ENCODE data around the gene PRKN.

Gene PRKN

GRCh38 chr6:161377116-161377515, 1350.5 kb downstream of the PRKN start:
- no peak for DNase-seq
- Histone ChIP-seq H3K4me3 (no peak overlapping the region), H3K36me3 (no peaks in the 10 kb centered on the region), H3K4me1 (peaks cover 0 to 16% (median 7%) of the 10 kb centered on the region in 4 donors), H3K27ac (no peak overlapping the region), H3K27me3 (no peaks in the 10 kb centered on the region), H3K9me3 (no peaks in the 10 kb centered on the region)
- TF ChIP-seq CTCF (IDR thresholded peaks at IDR 0.05) = no peak
- intact Hi-C loops (cut with DNase I; ENCODE audit: low total_unique reads) = loop anchor here (5.0 kb wide), 1 partner anchor 240 kb away; no protein-coding TSS in a partner anchor

- no peaks in the 10 kb centered on the region for H3K9me3 ChIP-seq
- H3K27ac ChIP-seq = no peak overlapping the region
- intact Hi-C loops (cut with DNase I; ENCODE audit: low total_unique reads) = loop anchor here (5.0 kb wide), 1 partner anchor 239 kb away; no protein-coding TSS in a partner anchor
- H3K4me3 ChIP-seq = no peak overlapping the region
- no peak for TF ChIP-seq CTCF (IDR thresholded peaks at IDR 0.05)
- peaks cover 0 to 16% (median 7%) of the 10 kb centered on the region in 4 donors for H3K4me1 ChIP-seq
- H3K27me3 ChIP-seq = no peaks in the 10 kb centered on the region
- H3K36me3 ChIP-seq = no peaks in the 10 kb centered on the region
- DNase-seq = no peak
These were observed 1351.2 kb downstream of the PRKN start for GRCh38 chr6:161376367-161376766.

GRCh38 chr6:161374971-161375873, 1352.3 kb downstream of the PRKN start:
- Histone ChIP-seq H3K4me1 (peaks cover 0 to 16% (median 7%) of the 10 kb centered on the region in 4 donors), H3K4me3 (peak overlapping the region; percentile 16 to 38), H3K36me3 (no peaks in the 10 kb centered on the region), H3K27ac (peak overlapping the region in 1 of 2 donors; percentile 21), H3K27me3 (no peaks in the 10 kb centered on the region), H3K9me3 (no peaks in the 10 kb centered on the region)
- peak; percentile 72 to 84 for DNase-seq
- peak; percentile 12 to 20 for TF ChIP-seq CTCF (IDR thresholded peaks at IDR 0.05)
- intact Hi-C loops (cut with DNase I; ENCODE audit: low total_unique reads) = loop anchor here (5.0 kb wide), 3 partner anchors 218 to 443 kb away; no protein-coding TSS in a partner anchor

- H3K4me3 ChIP-seq = no peak overlapping the region
- H3K36me3 ChIP-seq = no peaks in the 10 kb centered on the region
- no peak overlapping the region for H3K27ac ChIP-seq
- peak; percentile 74 to 78 for DNase-seq
- H3K4me1 ChIP-seq = peaks cover 0 to 16% (median 7%) of the 10 kb centered on the region in 4 donors
- peak; percentile 89 to 96 for TF ChIP-seq CTCF (IDR thresholded peaks at IDR 0.05)
- no peaks in the 10 kb centered on the region for H3K9me3 ChIP-seq
- no peaks in the 10 kb centered on the region for H3K27me3 ChIP-seq
- intact Hi-C loops (cut with DNase I; ENCODE audit: low total_unique reads) = loop anchor here (5.0 kb wide), 2 partner anchors 217 to 442 kb away; no protein-coding TSS in a partner anchor
These were observed 1353.6 kb downstream of the PRKN start for GRCh38 chr6:161373905-161374451.

- H3K27ac ChIP-seq = no peak overlapping the region
- H3K36me3 ChIP-seq = no peaks in the 10 kb centered on the region
- no peak overlapping the region for H3K4me3 ChIP-seq
- no peak for TF ChIP-seq CTCF (IDR thresholded peaks at IDR 0.05)
- intact Hi-C loops (cut with DNase I; ENCODE audit: low total_unique reads) = loop anchor here (5.0 kb wide), 2 partner anchors 215 to 440 kb away; no protein-coding TSS in a partner anchor
- DNase-seq = no peak
- H3K9me3 ChIP-seq = no peaks in the 10 kb centered on the region
- H3K4me1 ChIP-seq = peaks cover 0 to 16% (median 7%) of the 10 kb centered on the region in 4 donors
- no peaks in the 10 kb centered on the region for H3K27me3 ChIP-seq
These were observed 1355.2 kb downstream of the PRKN start for GRCh38 chr6:161372422-161372793.

All from tibial artery (tissue), 4 donors.